Activated CD4-positive, alpha-beta T cell treated with anti-CD3 and anti-CD28 coated beads, Interleukin-2, amount 10 ng/mL, durations not matched to agents 7 days and 5 days (primary cell): ENCODE results near the gene NCKAP5. TPM values are rescaled to one million over a fixed set of nuclear protein-coding genes. Genes with fewer than 3 reads are reported as not detected.

Experiments used
- CTCF ChIA-PET: fragments of 350-600 bp; sonication (Branson Sonifier 250); formaldehyde crosslinking; loops from one replicate; lab custom pipeline; 2021; ENCODE audit warnings: antibody characterized with exemption; lab: Charles Lee
- POLR2A ChIA-PET: fragments of 350-600 bp; sonication (Branson Sonifier 250); formaldehyde crosslinking; loops from one replicate; lab custom pipeline; 2021; ENCODE audit warnings: antibody characterized with exemption; lab: Charles Lee
- DNase-seq: peaks from one replicate; pipeline ENCODE4 v3.0.0-alpha.2; 2020
- H3K27ac Mint-ChIP-seq: one replicate; pipeline ENCODE4 v1.8.0; 2021; ENCODE audit warnings: mild to moderate bottlenecking, moderate library complexity, mixed read lengths
- H3K27me3 Mint-ChIP-seq: one replicate; pipeline ENCODE4 v1.8.0; 2021; ENCODE audit warnings: mixed read lengths
- H3K36me3 Mint-ChIP-seq: one replicate; pipeline ENCODE4 v1.8.0; 2021; ENCODE audit warnings: low read depth, mixed read lengths
- H3K4me1 Mint-ChIP-seq: one replicate; pipeline ENCODE4 v1.8.0; 2021; ENCODE audit warnings: mixed read lengths
- H3K4me3 Mint-ChIP-seq: one replicate; pipeline ENCODE4 v1.8.0; 2021; ENCODE audit warnings: mild to moderate bottlenecking, moderate library complexity, mixed read lengths
- H3K9me3 Mint-ChIP-seq: one replicate; pipeline ENCODE4 v1.8.0; 2021; ENCODE audit warnings: mixed read lengths
- total RNA-seq, 2 experiments: library from RNA; stranded (reverse); gene quantifications; one replicate each; pipeline ENCODE4 v1.2.3, GENCODE V29; 2021

NCKAP5 gene
- total RNA-seq, 2 experiments from 2014 or later = not detected

- Mint-ChIP-seq H3K9me3 (no peaks in the 10 kb centered on the region), H3K27ac (no peak overlapping the region), H3K36me3 (no peaks in the 10 kb centered on the region), H3K27me3 (no peaks in the 10 kb centered on the region), H3K4me1 (no peaks in the 10 kb centered on the region), H3K4me3 (no peak overlapping the region)
- no peak for DNase-seq
- CTCF ChIA-PET = no interaction called here
- POLR2A ChIA-PET = no interaction called here
These were observed 681.7 kb downstream of the NCKAP5 start for GRCh38 chr2:132886574-132886973.

- H3K27me3 Mint-ChIP-seq = no peaks in the 10 kb centered on the region
- ChIA-PET CTCF (no interaction called here), POLR2A (no interaction called here)
- H3K4me3 Mint-ChIP-seq = no peak overlapping the region
- no peaks in the 10 kb centered on the region for H3K4me1 Mint-ChIP-seq
- H3K36me3 Mint-ChIP-seq = no peaks in the 10 kb centered on the region
- H3K9me3 Mint-ChIP-seq = no peaks in the 10 kb centered on the region
- DNase-seq = no peak
- H3K27ac Mint-ChIP-seq = no peak overlapping the region
These were observed 683.6 kb downstream of the NCKAP5 start for GRCh38 chr2:132884705-132885104.

- POLR2A ChIA-PET = no interaction called here
- Mint-ChIP-seq H3K9me3 (no peaks in the 10 kb centered on the region), H3K36me3 (no peaks in the 10 kb centered on the region), H3K27me3 (no peaks in the 10 kb centered on the region), H3K4me1 (no peaks in the 10 kb centered on the region), H3K27ac (no peak overlapping the region), H3K4me3 (no peak overlapping the region)
- CTCF ChIA-PET = no interaction called here
- DNase-seq = no peak
These were observed 684.0 kb downstream of the NCKAP5 start for GRCh38 chr2:132884292-132884691.

GRCh38 chr2:132883430-132883829 lies 684.8 kb downstream of the NCKAP5 start:
- DNase-seq = no peak
- CTCF ChIA-PET = no interaction called here
- Mint-ChIP-seq H3K4me3 (no peak overlapping the region), H3K4me1 (no peaks in the 10 kb centered on the region), H3K27me3 (no peaks in the 10 kb centered on the region), H3K27ac (no peak overlapping the region), H3K9me3 (no peaks in the 10 kb centered on the region), H3K36me3 (no peaks in the 10 kb centered on the region)
- POLR2A ChIA-PET = no interaction called here

GRCh38 chr2:132881546-132881945 lies 686.7 kb downstream of the NCKAP5 start:
- Mint-ChIP-seq H3K27me3 (no peaks in the 10 kb centered on the region), H3K36me3 (no peaks in the 10 kb centered on the region), H3K27ac (no peak overlapping the region), H3K4me3 (no peak overlapping the region), H3K4me1 (no peaks in the 10 kb centered on the region), H3K9me3 (no peaks in the 10 kb centered on the region)
- ChIA-PET CTCF (no interaction called here), POLR2A (no interaction called here)
- DNase-seq = no peak

- no peak overlapping the region for H3K27ac Mint-ChIP-seq
- ChIA-PET POLR2A (no interaction called here), CTCF (no interaction called here)
- H3K27me3 Mint-ChIP-seq = no peaks in the 10 kb centered on the region
- H3K4me1 Mint-ChIP-seq = no peaks in the 10 kb centered on the region
- no peak for DNase-seq
- no peak overlapping the region for H3K4me3 Mint-ChIP-seq
- no peaks in the 10 kb centered on the region for H3K36me3 Mint-ChIP-seq
- no peaks in the 10 kb centered on the region for H3K9me3 Mint-ChIP-seq
These were observed 690.3 kb downstream of the NCKAP5 start for GRCh38 chr2:132877923-132878322.

GRCh38 chr2:132876745-132877391 lies 691.4 kb downstream of the NCKAP5 start:
- H3K9me3 Mint-ChIP-seq = no peaks in the 10 kb centered on the region
- CTCF ChIA-PET = no interaction called here
- no peaks in the 10 kb centered on the region for H3K27me3 Mint-ChIP-seq
- H3K4me3 Mint-ChIP-seq = no peak overlapping the region
- no peak overlapping the region for H3K27ac Mint-ChIP-seq
- H3K4me1 Mint-ChIP-seq = no peaks in the 10 kb centered on the region
- DNase-seq = no peak
- POLR2A ChIA-PET = no interaction called here
- no peaks in the 10 kb centered on the region for H3K36me3 Mint-ChIP-seq

GRCh38 chr2:132875193-132875592 lies 693.1 kb downstream of the NCKAP5 start:
- ChIA-PET CTCF (no interaction called here), POLR2A (no interaction called here)
- no peaks in the 10 kb centered on the region for H3K27me3 Mint-ChIP-seq
- DNase-seq = no peak
- no peak overlapping the region for H3K27ac Mint-ChIP-seq
- H3K4me1 Mint-ChIP-seq = no peaks in the 10 kb centered on the region
- no peaks in the 10 kb centered on the region for H3K9me3 Mint-ChIP-seq
- no peaks in the 10 kb centered on the region for H3K36me3 Mint-ChIP-seq
- no peak overlapping the region for H3K4me3 Mint-ChIP-seq

GRCh38 chr2:132873738-132874137 lies 694.5 kb downstream of the NCKAP5 start:
- H3K4me1 Mint-ChIP-seq = no peaks in the 10 kb centered on the region
- H3K4me3 Mint-ChIP-seq = no peak overlapping the region
- H3K36me3 Mint-ChIP-seq = no peaks in the 10 kb centered on the region
- no peak for DNase-seq
- no peaks in the 10 kb centered on the region for H3K27me3 Mint-ChIP-seq
- ChIA-PET POLR2A (no interaction called here), CTCF (no interaction called here)
- H3K9me3 Mint-ChIP-seq = no peaks in the 10 kb centered on the region
- no peak overlapping the region for H3K27ac Mint-ChIP-seq

- no peaks in the 10 kb centered on the region for H3K36me3 Mint-ChIP-seq
- POLR2A ChIA-PET = no interaction called here
- H3K4me1 Mint-ChIP-seq = no peaks in the 10 kb centered on the region
These were observed 696.4 kb downstream of the NCKAP5 start for GRCh38 chr2:132871831-132872230.

GRCh38 chr2:132863961-132864360 lies 704.3 kb downstream of the NCKAP5 start:
- POLR2A ChIA-PET = no interaction called here

More at GRCh38 chr2:132871831-132872230, 696.4 kb downstream of the NCKAP5 start:
- no peak overlapping the region for H3K27ac Mint-ChIP-seq
- no peaks in the 10 kb centered on the region for H3K27me3 Mint-ChIP-seq
- CTCF ChIA-PET = no interaction called here
- H3K9me3 Mint-ChIP-seq = no peaks in the 10 kb centered on the region
- no peak for DNase-seq
- no peak overlapping the region for H3K4me3 Mint-ChIP-seq

GRCh38 chr2:132860220-132860619 lies 708.0 kb downstream of the NCKAP5 start:
- Mint-ChIP-seq H3K36me3 (no peaks in the 10 kb centered on the region), H3K4me1 (no peaks in the 10 kb centered on the region), H3K27ac (no peak overlapping the region), H3K4me3 (no peak overlapping the region), H3K9me3 (peaks cover 3% of the 10 kb centered on the region), H3K27me3 (no peaks in the 10 kb centered on the region)
- ChIA-PET POLR2A (no interaction called here), CTCF (no interaction called here)
- no peak for DNase-seq

More at GRCh38 chr2:132863961-132864360, 704.3 kb downstream of the NCKAP5 start:
- Mint-ChIP-seq H3K4me1 (no peaks in the 10 kb centered on the region), H3K27ac (no peak overlapping the region), H3K9me3 (peaks cover 3% of the 10 kb centered on the region), H3K36me3 (no peaks in the 10 kb centered on the region), H3K27me3 (no peaks in the 10 kb centered on the region), H3K4me3 (no peak overlapping the region)
- CTCF ChIA-PET = no interaction called here
- no peak for DNase-seq

GRCh38 chr2:132859590-132859989 lies 708.7 kb downstream of the NCKAP5 start:
- Mint-ChIP-seq H3K36me3 (no peaks in the 10 kb centered on the region), H3K9me3 (peaks cover 3% of the 10 kb centered on the region), H3K4me1 (no peaks in the 10 kb centered on the region), H3K27ac (no peak overlapping the region), H3K4me3 (no peak overlapping the region), H3K27me3 (no peaks in the 10 kb centered on the region)
- DNase-seq = no peak
- CTCF ChIA-PET = no interaction called here
- POLR2A ChIA-PET = no interaction called here

- Mint-ChIP-seq H3K9me3 (peaks cover 3% of the 10 kb centered on the region), H3K27ac (no peak overlapping the region), H3K4me1 (no peaks in the 10 kb centered on the region), H3K27me3 (no peaks in the 10 kb centered on the region), H3K4me3 (no peak overlapping the region), H3K36me3 (no peaks in the 10 kb centered on the region)
- CTCF ChIA-PET = no interaction called here
- no peak for DNase-seq
- POLR2A ChIA-PET = no interaction called here
These were observed 710.9 kb downstream of the NCKAP5 start for GRCh38 chr2:132857319-132857718.
